Subcutaneous adipose tissue (tissue), 4 donors: ENCODE data around the gene NOTCH1. TPM values are rescaled to one million over a fixed set of nuclear protein-coding genes. Genes with fewer than 3 reads are reported as not detected.

ENCODE experiments used
- CTCF ChIP-seq: fragments of 450-650 bp; IDR thresholded peaks from one replicate; pipeline ENCODE4 v1.5.1; 2016; ENCODE audit warnings: low read depth, mild to moderate bottlenecking, control low read depth, antibody characterized with exemption, moderate library complexity
- total RNA-seq, 4 donors: library from RNA; depleted of rRNA; stranded (reverse); fragments of >200 nt; gene quantifications; one replicate each; pipeline ENCODE4 v1.1.0, GENCODE V29; 2016

Gene NOTCH1
- total RNA-seq, 4 donors from 2014 or later: 18.0 to 94.4 (median 21.3) TPM

GRCh38 chr9:136512651-136513071, 33.2 kb downstream of the NOTCH1 start:
- no peak for TF ChIP-seq CTCF

DNA sequence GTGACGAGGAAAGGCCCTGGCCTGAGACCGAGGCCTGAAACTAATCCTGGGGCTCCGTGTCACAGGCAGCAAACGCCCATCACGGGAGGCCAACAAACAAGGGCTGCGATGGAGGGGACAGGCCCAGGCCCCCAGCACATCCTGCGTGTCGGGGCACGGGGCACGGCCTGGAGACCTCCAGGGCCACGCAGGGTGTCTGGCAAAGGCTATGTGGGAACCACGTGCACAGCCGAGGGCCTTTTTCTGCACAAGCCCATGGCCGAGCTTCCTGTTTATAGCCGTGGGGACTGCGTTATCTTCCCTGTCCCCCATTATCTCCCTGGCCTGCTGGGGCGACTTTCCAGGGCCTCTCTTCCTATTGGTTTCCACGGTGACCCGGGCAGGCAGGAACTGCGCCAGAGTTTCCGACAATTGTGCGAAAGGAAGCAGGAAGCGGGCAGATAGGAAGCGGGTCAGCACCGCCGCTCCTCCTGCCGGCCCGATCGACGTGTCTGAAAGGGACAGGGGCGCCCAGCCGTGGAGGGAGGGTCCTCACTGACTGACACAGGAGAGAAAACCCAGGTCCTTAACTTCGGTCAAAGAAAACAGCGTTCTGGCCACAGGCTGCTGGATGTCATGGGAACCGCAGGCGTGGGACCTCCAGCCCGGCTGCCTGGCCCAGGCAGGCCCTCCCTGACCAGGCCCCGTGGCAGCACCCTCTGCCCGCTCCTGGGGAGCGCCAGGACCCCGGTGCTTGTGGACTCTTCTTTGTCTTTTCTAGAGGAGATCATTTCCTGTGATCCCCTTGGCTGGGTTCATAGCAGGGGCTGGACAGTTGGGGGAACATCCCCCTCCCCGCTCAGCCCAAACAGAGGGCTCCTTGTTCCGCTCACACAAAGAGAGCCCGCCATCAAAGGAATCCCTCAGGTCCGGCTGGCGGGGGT, 33.9 kb downstream of the NOTCH1 start:
- TF ChIP-seq CTCF: no peak

GRCh38 chr9:136511144-136511669, 34.6 kb downstream of the NOTCH1 start:
- no peak for TF ChIP-seq CTCF

DNA sequence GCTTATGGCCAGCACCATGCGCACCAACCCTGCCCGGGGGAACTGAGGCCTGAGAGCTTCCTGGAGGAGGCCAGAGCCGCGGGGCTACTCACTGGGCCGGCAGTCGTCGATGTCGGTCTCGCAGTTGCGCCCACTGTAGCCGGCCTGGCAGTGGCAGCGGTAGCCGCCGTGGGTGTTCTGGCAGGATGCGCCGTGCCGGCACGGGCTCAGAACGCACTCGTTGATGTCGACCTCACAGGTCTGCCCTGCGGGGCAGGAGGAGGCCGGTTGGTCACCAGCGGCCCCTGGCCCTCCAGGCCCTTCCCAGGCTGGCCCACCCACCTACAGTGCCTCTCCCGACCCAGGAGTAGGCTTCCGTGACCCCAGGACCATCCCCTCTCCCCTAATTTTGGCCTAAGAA, 35.3 kb downstream of the NOTCH1 start:
- no peak for TF ChIP-seq CTCF

DNA sequence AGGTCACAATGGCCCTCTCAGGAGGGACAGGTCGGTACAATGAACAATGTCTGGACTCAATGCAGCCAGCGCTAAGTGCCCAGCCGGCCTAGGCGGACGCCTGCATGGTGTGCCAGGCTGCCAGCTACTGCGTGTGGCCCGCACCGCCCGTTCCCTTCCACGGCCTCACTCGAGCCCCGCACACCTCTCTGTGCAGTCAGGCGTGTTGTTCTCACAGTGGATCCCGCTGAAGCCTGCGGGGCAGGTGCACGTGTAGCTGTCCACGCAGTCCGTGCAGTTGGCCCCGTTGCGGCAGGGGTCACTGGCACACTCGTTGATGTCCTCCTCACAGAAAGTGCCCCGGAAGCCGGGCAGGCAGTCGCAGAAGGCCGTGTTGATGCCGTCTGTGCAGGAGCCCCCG, 36.3 kb downstream of the NOTCH1 start:
- no peak for TF ChIP-seq CTCF

- TF ChIP-seq CTCF: no peak
Observed at GRCh38 chr9:136508729-136509500, 36.9 kb downstream of the NOTCH1 start.

GRCh38 chr9:136507992-136508375, 37.9 kb downstream of the NOTCH1 start:
- no peak for TF ChIP-seq CTCF
